H9 (cell line): ENCODE measurements around the gene ADSS1. TPM values are rescaled to one million over a fixed set of nuclear protein-coding genes. Genes with fewer than 3 reads are reported as not detected.

Experiments
- DNase-seq: peaks from one replicate; pipeline ENCODE4 v3.0.0-alpha.2; 2017
- H2AFZ ChIP-seq: one replicate; pipeline ENCODE4 v1.6.1; 2013; ENCODE audit warnings: mild to moderate bottlenecking, low read length, control low read depth, moderate library complexity
- H2AK5ac ChIP-seq: 2 replicates; pipeline ENCODE4 v1.6.1; 2013; ENCODE audit warnings: low read length, control low read depth, mixed read lengths; ENCODE audit not compliant: insufficient read length
- H2BK120ac ChIP-seq: one replicate; pipeline ENCODE4 v1.6.1; 2013; ENCODE audit warnings: low read depth, mild to moderate bottlenecking, low read length, control low read depth, inconsistent platforms; ENCODE audit not compliant: poor library complexity, severe bottlenecking
- H2BK12ac ChIP-seq: 2 replicates; pipeline ENCODE4 v1.6.1; 2013; ENCODE audit warnings: low read length, control low read depth, mixed read lengths, low read depth; ENCODE audit not compliant: insufficient read length
- H2BK15ac ChIP-seq: 2 replicates; pipeline ENCODE4 v1.6.1; 2013; ENCODE audit warnings: low read depth, low read length, control low read depth
- H2BK20ac ChIP-seq: one replicate; pipeline ENCODE4 v1.6.1; 2013; ENCODE audit warnings: low read depth, mild to moderate bottlenecking, low read length, control low read depth, inconsistent platforms; ENCODE audit not compliant: poor library complexity, severe bottlenecking
- H2BK5ac ChIP-seq: 2 replicates; pipeline ENCODE4 v1.6.1; 2013; ENCODE audit warnings: low read length, control low read depth, mixed read lengths; ENCODE audit not compliant: insufficient read length
- H3K14ac ChIP-seq: 2 replicates; pipeline ENCODE4 v1.6.1; 2013; ENCODE audit warnings: low read length, control low read depth; ENCODE audit not compliant: insufficient read depth
- H3K18ac ChIP-seq: 2 replicates; pipeline ENCODE4 v1.6.1; 2013; ENCODE audit warnings: low read depth, mild to moderate bottlenecking, mixed read lengths, low read length, control low read depth; ENCODE audit not compliant: insufficient read length
- H3K23ac ChIP-seq: 2 replicates; pipeline ENCODE4 v1.6.1; 2013; ENCODE audit warnings: low read length, control low read depth, mixed read lengths, low read depth; ENCODE audit not compliant: insufficient read length
- H3K23me2 ChIP-seq: 2 replicates; pipeline ENCODE4 v1.6.1; 2013; ENCODE audit warnings: low read depth, mild to moderate bottlenecking, mixed read lengths, low read length, control low read depth; ENCODE audit not compliant: insufficient read length, poor library complexity, severe bottlenecking
- H3K27ac ChIP-seq: 2 replicates; pipeline ENCODE4 v1.5.1; 2013; ENCODE audit warnings: low read length, control low read depth, mixed read lengths, low read depth; ENCODE audit not compliant: insufficient read length
- H3K27me3 ChIP-seq: 2 replicates; pipeline ENCODE4 v1.6.1; 2013; ENCODE audit warnings: low read length, control low read depth, inconsistent platforms; ENCODE audit not compliant: insufficient read depth
- H3K4ac ChIP-seq: 2 replicates; pipeline ENCODE4 v1.6.1; 2013; ENCODE audit warnings: low read depth, mild to moderate bottlenecking, control low read depth, inconsistent platforms, low read length, moderate library complexity
- H3K4me1 ChIP-seq: 2 replicates; pipeline ENCODE4 v1.6.1; 2013; ENCODE audit warnings: low read length, control low read depth, inconsistent platforms; ENCODE audit not compliant: insufficient read depth
- H3K4me2 ChIP-seq: 2 replicates; pipeline ENCODE4 v1.6.1; 2013; ENCODE audit warnings: low read length, control low read depth, mixed read lengths; ENCODE audit not compliant: insufficient read length, insufficient read depth
- H3K56ac ChIP-seq: 2 replicates; pipeline ENCODE4 v1.6.1; 2013; ENCODE audit warnings: low read depth, mild to moderate bottlenecking, mixed read lengths, low read length, control low read depth; ENCODE audit not compliant: insufficient read length
- H3K79me1 ChIP-seq: 2 replicates; pipeline ENCODE4 v1.6.1; 2013; ENCODE audit warnings: low read depth, mild to moderate bottlenecking, moderate library complexity, low read length, control low read depth, inconsistent platforms; ENCODE audit not compliant: insufficient read depth, poor library complexity, severe bottlenecking
- H3K79me2 ChIP-seq: 2 replicates; pipeline ENCODE4 v1.6.1; 2013; ENCODE audit warnings: low read length, control low read depth, inconsistent platforms; ENCODE audit not compliant: insufficient read depth
- H3K9ac ChIP-seq: 2 replicates; pipeline ENCODE4 v1.6.1; 2013; ENCODE audit warnings: low read length, control low read depth, mixed read lengths; ENCODE audit not compliant: insufficient read length; ENCODE audit errors: extremely low read depth
- H3K9me3 ChIP-seq: one replicate; pipeline ENCODE4 v1.6.1; 2013; ENCODE audit warnings: low read depth, low read length, inconsistent platforms; ENCODE audit not compliant: control insufficient read depth
- H3T11ph ChIP-seq: one replicate; pipeline ENCODE4 v1.6.1; 2013; ENCODE audit warnings: mild to moderate bottlenecking, low read length, control low read depth, inconsistent platforms
- H4K20me1 ChIP-seq: one replicate; pipeline ENCODE4 v1.6.1; 2013; ENCODE audit not compliant: control insufficient read depth, insufficient read length, insufficient read depth
- H4K5ac ChIP-seq: 2 replicates; pipeline ENCODE4 v1.6.1; 2013; ENCODE audit warnings: low read depth, mild to moderate bottlenecking, mixed read lengths, low read length, control low read depth; ENCODE audit not compliant: insufficient read length
- H4K8ac ChIP-seq: replicated peaks from 2 replicates; pipeline ENCODE4 v1.6.1; 2013; ENCODE audit warnings: low read length, control low read depth, mixed read lengths, low read depth; ENCODE audit not compliant: insufficient read length
- H4K91ac ChIP-seq: 2 replicates; pipeline ENCODE4 v1.6.1; 2013; ENCODE audit warnings: low read depth, mild to moderate bottlenecking, moderate library complexity, mixed read lengths, low read length, control low read depth; ENCODE audit not compliant: insufficient read length
- H3K27ac Mint-ChIP-seq, 3 experiments: 2 replicates in 2 of 3; 3 replicates in 1 of 3; pipeline ENCODE4 v1.8.0; 2020 to 2021; ENCODE audit warnings: mixed read lengths in 3 of 3, mild to moderate bottlenecking in 1 of 3, moderate library complexity in 1 of 3
- H3K27me3 Mint-ChIP-seq: 2 replicates; pipeline ENCODE4 v1.8.0; 2021; ENCODE audit warnings: low read depth, mild to moderate bottlenecking, moderate library complexity, mixed read lengths
- H3K36me3 Mint-ChIP-seq, 3 experiments: 2 replicates in 2 of 3; 3 replicates in 1 of 3; pipeline ENCODE4 v1.8.0; 2020 to 2021; ENCODE audit warnings: low read depth in 3 of 3, mixed read lengths in 3 of 3; ENCODE audit not compliant: insufficient read depth in 1 of 3
- H3K4me1 Mint-ChIP-seq, 2 experiments: 2 replicates each; pipeline ENCODE4 v1.8.0; 2020; ENCODE audit warnings: mixed read lengths in 2 of 2
- H3K4me3 Mint-ChIP-seq, 2 experiments: 2 replicates in 1 of 2; 3 replicates in 1 of 2; pipeline ENCODE4 v1.8.0; 2020 to 2021; ENCODE audit warnings: mild to moderate bottlenecking in 2 of 2, mixed read lengths in 2 of 2, moderate library complexity in 1 of 2
- H3K9me3 Mint-ChIP-seq, 2 experiments: 2 replicates in 1 of 2; 3 replicates in 1 of 2; pipeline ENCODE4 v1.8.0; 2020; ENCODE audit warnings: mild to moderate bottlenecking in 2 of 2, mixed read lengths in 2 of 2, moderate library complexity in 1 of 2
- CTCF ChIP-seq: fragments of 200-600 bp; sonication (generic); conservative IDR thresholded peaks from 3 replicates; pipeline ENCODE4 v1.8.0; 2021; ENCODE audit warnings: antibody characterized with exemption, mild to moderate bottlenecking
- WGBS: extraction: QIAGEN DNeasy Blood & Tissue Kit; methylation state at CpG from one replicate; pipeline ENCODE4 v1.1.7; 2013; ENCODE audit warnings: missing lambda C conversion rate, low lambda C conversion rate, mixed read lengths; ENCODE audit not compliant: insufficient read length; ENCODE audit errors: extremely low coverage; 5-methylcytosine and 5-hydroxymethylcytosine counted together
- total RNA-seq: library from RNA; stranded (reverse); gene quantifications from 2 replicates; pipeline ENCODE4 v1.2.1, GENCODE V29; 2021

ADSS1 gene
- total RNA-seq, 1 experiment from 2014 or later: 8.5 TPM

GRCh38 chr14:104768437-104769323 lies 44.7 kb downstream of the ADSS1 start:
- no peaks in the 10 kb centered on the region for H4K20me1 ChIP-seq

More at GRCh38 chr14:104768437-104769323, 44.7 kb downstream of the ADSS1 start:
- no peaks in the 10 kb centered on the region for H3K9me3 ChIP-seq
- no peak overlapping the region for H2BK12ac ChIP-seq
- no peaks in the 10 kb centered on the region for H3K79me1 ChIP-seq
- DNase-seq: peak; percentile 97
- peaks cover 2% of the 10 kb centered on the region for H3K23me2 ChIP-seq
- no peak overlapping the region for H2BK15ac ChIP-seq
- Mint-ChIP-seq H3K4me1 (peaks cover 15 to 21% of the 10 kb centered on the region in 2 experiments), H3K4me3 (peak overlapping the region in 1 of 2 experiments; percentile 58; a peak in 3 of 5 replicates), H3K36me3 (peaks cover 35 to 54% (median 46%) of the 10 kb centered on the region in 3 experiments), H3K27ac (peak overlapping the region in 2 of 3 experiments; percentile 62 to 86; a peak in 2 of 7 replicates), H3K27me3 (no peaks in the 10 kb centered on the region), H3K9me3 (peaks cover 10 to 14% of the 10 kb centered on the region in 2 experiments)
- no peaks in the 10 kb centered on the region for H3K27me3 ChIP-seq
- H3K23ac ChIP-seq: no peak overlapping the region
- peak overlapping the region; percentile 15 for H3K18ac ChIP-seq
- H3T11ph ChIP-seq: no peak overlapping the region
- H2AFZ ChIP-seq: no peak overlapping the region
- WGBS: no CpG with 5 or more reads among the region's 25 CpGs
- H4K8ac ChIP-seq: no peak overlapping the region
- H2AK5ac ChIP-seq: no peak overlapping the region
- H3K4me2 ChIP-seq: peak overlapping the region; percentile 0
- no peak overlapping the region for H2BK5ac ChIP-seq
- H3K79me2 ChIP-seq: no peaks in the 10 kb centered on the region
- H2BK120ac ChIP-seq: no peak overlapping the region
- TF ChIP-seq CTCF: peak; percentile 93
- no peak overlapping the region for H3K56ac ChIP-seq
- no peak overlapping the region for H4K5ac ChIP-seq
- no peak overlapping the region for H2BK20ac ChIP-seq
- H3K4me1 ChIP-seq: no peaks in the 10 kb centered on the region
- no peak overlapping the region for H3K4ac ChIP-seq
- no peak overlapping the region for H3K27ac ChIP-seq
- no peak overlapping the region for H3K9ac ChIP-seq
- no peak overlapping the region for H4K91ac ChIP-seq
- H3K14ac ChIP-seq: no peak overlapping the region
